DMS 273 (cell line): ENCODE data around the gene UQCC2.

Experiments used
- DNase-seq: peaks from one replicate; lab custom pipeline; 2025; ENCODE audit not compliant: unreplicated experiment; lab: John Stamatoyannopoulos, UW

UQCC2 gene

GRCh38 chr6:33744001-33744848, 32.7 kb upstream of the UQCC2 start:
- peak; percentile 97 for DNase-seq

- DNase-seq = peak; percentile 69
These were observed 31.3 kb upstream of the UQCC2 start for GRCh38 chr6:33742837-33743236.

GRCh38 chr6:33742092-33742491, 30.6 kb upstream of the UQCC2 start:
- DNase-seq = no peak

GRCh38 chr6:33740794-33741193, 29.3 kb upstream of the UQCC2 start:
- peak; percentile 38 for DNase-seq

GRCh38 chr6:33740204-33740608, 28.7 kb upstream of the UQCC2 start:
- DNase-seq = peak; percentile 79

- DNase-seq = no peak
These were observed 28.1 kb upstream of the UQCC2 start for GRCh38 chr6:33739571-33739970.

GRCh38 chr6:33738879-33739278, 27.4 kb upstream of the UQCC2 start:
- no peak for DNase-seq

- no peak for DNase-seq
These were observed 26.7 kb upstream of the UQCC2 start for GRCh38 chr6:33738153-33738552.

- DNase-seq = no peak
These were observed 25.9 kb upstream of the UQCC2 start for GRCh38 chr6:33737267-33738026.

- no peak for DNase-seq
These were observed 23.7 kb upstream of the UQCC2 start for GRCh38 chr6:33735216-33735615.

GRCh38 chr6:33733709-33734007, 22.2 kb upstream of the UQCC2 start:
- DNase-seq = no peak

GRCh38 chr6:33732817-33733708, 21.6 kb upstream of the UQCC2 start:
- DNase-seq = no peak

- DNase-seq = no peak
These were observed 20.9 kb upstream of the UQCC2 start for GRCh38 chr6:33732385-33732784.

GRCh38 chr6:33731751-33732282, 20.3 kb upstream of the UQCC2 start:
- DNase-seq = no peak

GRCh38 chr6:33731035-33731434, 19.5 kb upstream of the UQCC2 start:
- no peak for DNase-seq

GRCh38 chr6:33730611-33731010, 19.1 kb upstream of the UQCC2 start:
- DNase-seq = no peak

GRCh38 chr6:33729059-33729458, 17.6 kb upstream of the UQCC2 start:
- no peak for DNase-seq

- DNase-seq = no peak
These were observed 16.9 kb upstream of the UQCC2 start for GRCh38 chr6:33728438-33728837.

- no peak for DNase-seq
These were observed 16.4 kb upstream of the UQCC2 start for GRCh38 chr6:33727932-33728331.

- DNase-seq = no peak
These were observed 15.6 kb upstream of the UQCC2 start for GRCh38 chr6:33727126-33727525.

GRCh38 chr6:33726696-33727095, 15.2 kb upstream of the UQCC2 start:
- no peak for DNase-seq
